Fibroblast of lung (primary cell): ENCODE data around the gene YPEL3. TPM values are rescaled to one million over a fixed set of nuclear protein-coding genes. Genes with fewer than 3 reads are reported as not detected.

Source experiments
- DNase-seq, 2 donors: peaks; one replicate each; pipeline versions ENCODE4 v3.0.0 to v3.0.0-alpha.2; 2010; ENCODE audit warnings: low read depth in 2 of 2
- H2AFZ ChIP-seq: 2 replicates; pipeline ENCODE4 v1.5.1; 2012; ENCODE audit warnings: low read length, control low read depth, inconsistent platforms
- H3K27ac ChIP-seq: 2 replicates; pipeline ENCODE4 v1.5.1; 2011; ENCODE audit warnings: low read length, control low read depth; ENCODE audit not compliant: insufficient read depth
- H3K27me3 ChIP-seq: 2 replicates; pipeline ENCODE4 v1.5.1; 2011; ENCODE audit warnings: mild to moderate bottlenecking, low read length; ENCODE audit not compliant: control insufficient read depth, insufficient read depth
- H3K36me3 ChIP-seq: 2 replicates; pipeline ENCODE4 v1.5.1; 2011; ENCODE audit warnings: low read length; ENCODE audit not compliant: control insufficient read depth, insufficient read depth
- H3K4me1 ChIP-seq: 2 replicates; pipeline ENCODE4 v1.5.1; 2011; ENCODE audit warnings: low read length; ENCODE audit not compliant: control insufficient read depth, insufficient read depth; ENCODE audit errors: extremely low read depth
- H3K4me2 ChIP-seq: 2 replicates; pipeline ENCODE4 v1.5.1; 2011; ENCODE audit warnings: low read length, control low read depth; ENCODE audit not compliant: insufficient read depth; ENCODE audit errors: extremely low read depth
- H3K4me3 ChIP-seq, 4 experiments: fragments of 200-600 bp in 1 of 4; sonication (generic) in 1 of 4; replicated peaks in 1 of 4; 2 replicates each; pipeline ENCODE4 v1.5.1; 2011 to 2016; ENCODE audit warnings: low read length in 4 of 4, low read depth in 3 of 4, mild to moderate bottlenecking in 3 of 4, control low read depth in 2 of 4, inconsistent platforms in 1 of 4, mixed read lengths in 1 of 4; ENCODE audit not compliant: insufficient read depth in 1 of 4; ENCODE audit errors: control extremely low read depth in 1 of 4
- H3K79me2 ChIP-seq: 2 replicates; pipeline ENCODE4 v1.5.1; 2012; ENCODE audit warnings: mild to moderate bottlenecking, low read length, inconsistent platforms; ENCODE audit not compliant: control insufficient read depth, insufficient read depth
- H3K9ac ChIP-seq: 2 replicates; pipeline ENCODE4 v1.5.1; 2011; ENCODE audit warnings: mild to moderate bottlenecking, low read length, control low read depth; ENCODE audit not compliant: insufficient read depth
- H3K9me3 ChIP-seq: 2 replicates; pipeline ENCODE4 v1.5.1; 2012; ENCODE audit warnings: low read depth, low read length; ENCODE audit not compliant: control insufficient read depth, insufficient read depth
- H4K20me1 ChIP-seq: 2 replicates; pipeline ENCODE4 v1.5.1; 2011; ENCODE audit warnings: low read length; ENCODE audit not compliant: control insufficient read depth, insufficient read depth; ENCODE audit errors: extremely low read depth
- CTCF ChIP-seq, 2 donors: IDR thresholded peaks in 1 of 2; conservative IDR thresholded peaks in 1 of 2; 1 replicate in 1 of 2; 2 replicates in 1 of 2; pipeline ENCODE4 v1.5.1; 2011 to 2012; ENCODE audit warnings: low read length in 2 of 2, control low read depth in 1 of 2, inconsistent platforms in 1 of 2, low read depth in 1 of 2, mild to moderate bottlenecking in 1 of 2
- EZH2 ChIP-seq: IDR thresholded peaks from 2 replicates; pipeline ENCODE4 v1.5.1; 2012; ENCODE audit warnings: low read length, control low read depth, mild to moderate bottlenecking; ENCODE audit errors: missing control alignments
- polyA plus RNA-seq, 2 donors: library from polyadenylated mRNA; depleted of rRNA in 1 of 2; stranded (reverse) in 1 of 2; unstranded in 1 of 2; fragments of >200 nt; gene quantifications; 2 replicates each; pipeline ENCODE4 v1.2.1, GENCODE V29; 2011 to 2012; ENCODE audit warnings: missing spikeins in 1 of 2
- total RNA-seq: library from RNA; depleted of rRNA; stranded (reverse); fragments of >200 nt; gene quantifications from 2 replicates; pipeline ENCODE4 v1.2.1, GENCODE V29; 2014

The YPEL3 gene
- total and polyA plus RNA-seq, 2 donors (not counting 1 experiment from before 2014, with no cell fraction given): 16.0 to 21.4 TPM

GRCh38 chr16:30087181-30087898 lies 8.7 kb downstream of the YPEL3 start:
- TF ChIP-seq CTCF (conservative IDR thresholded peaks at IDR 0.05 in 1 of 2, IDR thresholded peaks at IDR 0.05 in 1 of 2; ENCODE audit: low read depth in 1 of 2, low read length in 2 of 2): no peak
- Histone ChIP-seq H3K79me2 (no peaks in the 10 kb centered on the region), H2AFZ (no peak overlapping the region), H3K4me2 (no peak overlapping the region), H3K9me3 (no peaks in the 10 kb centered on the region), H4K20me1 (no peaks in the 10 kb centered on the region), H3K27ac (no peak overlapping the region), H3K4me1 (peaks cover 11% of the 10 kb centered on the region), H3K9ac (no peak overlapping the region), H3K4me3 (no peak overlapping the region), H3K36me3 (peaks cover 30% of the 10 kb centered on the region), H3K27me3 (no peaks in the 10 kb centered on the region)
- DNase-seq: no peak

GRCh38 chr16:30086291-30087140 lies 9.5 kb downstream of the YPEL3 start:
- H3K9me3 ChIP-seq: no peaks in the 10 kb centered on the region
- no peak overlapping the region for H3K4me3 ChIP-seq
- no peak for TF ChIP-seq EZH2
- TF ChIP-seq CTCF (conservative IDR thresholded peaks at IDR 0.05 in 1 of 2, IDR thresholded peaks at IDR 0.05 in 1 of 2; ENCODE audit: low read depth in 1 of 2, low read length in 2 of 2): no peak
- H3K9ac ChIP-seq: no peak overlapping the region
- peaks cover 34% of the 10 kb centered on the region for H3K36me3 ChIP-seq
- no peaks in the 10 kb centered on the region for H3K79me2 ChIP-seq
- H3K4me1 ChIP-seq: peaks cover 8% of the 10 kb centered on the region
- no peak overlapping the region for H2AFZ ChIP-seq
- no peak for DNase-seq
- no peak overlapping the region for H3K27ac ChIP-seq
- no peak overlapping the region for H3K4me2 ChIP-seq
- no peaks in the 10 kb centered on the region for H3K27me3 ChIP-seq
- no peaks in the 10 kb centered on the region for H4K20me1 ChIP-seq

GRCh38 chr16:30085820-30086219 lies 10.2 kb downstream of the YPEL3 start:
- Histone ChIP-seq H2AFZ (no peak overlapping the region), H3K4me1 (peaks cover 8% of the 10 kb centered on the region), H3K9me3 (no peaks in the 10 kb centered on the region), H3K9ac (no peak overlapping the region), H3K4me3 (no peak overlapping the region), H3K79me2 (peaks cover 4% of the 10 kb centered on the region), H3K36me3 (peaks cover 37% of the 10 kb centered on the region), H3K27me3 (no peaks in the 10 kb centered on the region), H3K4me2 (no peak overlapping the region), H4K20me1 (no peaks in the 10 kb centered on the region), H3K27ac (no peak overlapping the region)
- no peak for DNase-seq
- no peak for TF ChIP-seq EZH2
- TF ChIP-seq CTCF (conservative IDR thresholded peaks at IDR 0.05 in 1 of 2, IDR thresholded peaks at IDR 0.05 in 1 of 2; ENCODE audit: low read depth in 1 of 2, low read length in 2 of 2): no peak
